ENCODE data around the gene ZNF195.
"Not testable (repeated sequence)": the region's sequence is repeated elsewhere in the genome, so short reads cannot be mapped to it uniquely, and the experiment has no call there.

DNA sequence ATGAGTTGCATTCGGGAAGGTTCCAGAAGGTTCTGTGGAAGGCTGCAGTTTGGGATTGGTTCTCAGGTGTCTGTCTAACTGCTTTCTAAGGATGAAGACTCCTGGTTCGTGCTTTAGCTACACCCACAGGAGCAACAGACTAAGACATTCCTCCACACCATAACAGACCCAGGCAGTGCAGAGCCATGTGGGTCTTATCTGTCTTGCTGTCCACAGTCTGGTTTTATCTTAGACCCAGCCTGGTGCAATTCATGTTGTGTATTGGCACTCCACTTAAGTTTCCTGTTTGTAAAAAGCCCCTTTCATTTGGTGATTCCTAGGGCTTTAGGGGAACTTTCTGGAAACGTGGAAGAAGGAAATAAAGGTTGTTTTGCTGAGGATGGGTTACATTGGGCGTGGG, 22.1 kb upstream of the ZNF195 start:
- TF ChIP-seq CTCF, POLR2A (IDR thresholded peaks at IDR 0.05): not testable (repeated sequence)

All from thyroid gland (tissue), 4 donors.